ENCODE results near the gene FBXO15.

DNA sequence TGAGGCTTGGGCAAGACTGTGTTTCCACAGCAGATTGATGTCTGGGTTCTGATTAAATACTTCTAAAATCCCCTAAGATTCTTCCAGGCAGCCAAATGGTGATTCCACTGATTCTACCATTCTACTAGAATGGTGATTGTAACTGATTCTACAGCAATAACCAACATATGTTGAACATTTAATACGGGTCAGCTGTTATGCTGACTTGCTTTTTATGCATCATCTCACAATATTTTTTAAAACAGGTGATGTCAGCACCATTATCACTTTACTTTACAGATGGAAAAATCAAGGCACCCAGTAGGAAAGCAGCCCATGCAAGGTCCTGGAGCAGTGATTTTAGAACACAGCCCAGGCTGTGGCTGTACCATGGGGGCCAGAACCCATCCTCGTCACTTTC, 38.2 kb upstream of the FBXO15 start:
- TF ChIP-seq TEAD4 (IDR thresholded peaks at IDR 0.05) (no peak), CREB1 (IDR thresholded peaks at IDR 0.05; ENCODE audit: low read depth) (no peak)
- TF ChIP-seq, protein P1, sequence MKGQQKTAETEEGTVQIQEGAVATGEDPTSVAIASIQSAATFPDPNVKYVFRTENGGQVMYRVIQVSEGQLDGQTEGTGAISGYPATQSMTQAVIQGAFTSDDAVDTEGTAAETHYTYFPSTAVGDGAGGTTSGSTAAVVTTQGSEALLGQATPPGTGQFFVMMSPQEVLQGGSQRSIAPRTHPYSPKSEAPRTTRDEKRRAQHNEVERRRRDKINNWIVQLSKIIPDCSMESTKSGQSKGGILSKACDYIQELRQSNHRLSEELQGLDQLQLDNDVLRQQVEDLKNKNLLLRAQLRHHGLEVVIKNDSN (IDR thresholded peaks at IDR 0.05) = no peak
